Neuronal stem cell (in vitro differentiated cells): ENCODE measurements around the gene NEUROD4.
A peak's percentile ranks its signal among the peaks of the same experiment; 100 is the strongest.

Source experiments
- DNase-seq: peaks from one replicate; pipeline ENCODE4 v3.0.0-alpha.2; 2013; ENCODE audit warnings: low spot score
- H2AFZ ChIP-seq: one replicate; pipeline ENCODE4 v1.6.1; 2013; ENCODE audit warnings: mild to moderate bottlenecking, low read length, inconsistent platforms
- H2AK5ac ChIP-seq: 2 replicates; pipeline ENCODE4 v1.6.1; 2013; ENCODE audit warnings: low read depth, mild to moderate bottlenecking, inconsistent platforms, low read length, moderate library complexity, mixed read lengths
- H2BK120ac ChIP-seq: 2 replicates; pipeline ENCODE4 v1.6.1; 2013; ENCODE audit warnings: low read depth, mild to moderate bottlenecking, inconsistent platforms, low read length, moderate library complexity, mixed read lengths
- H2BK12ac ChIP-seq: one replicate; pipeline ENCODE4 v1.6.1; 2013; ENCODE audit warnings: low read length, inconsistent platforms
- H2BK15ac ChIP-seq: 2 replicates; pipeline ENCODE4 v1.6.1; 2013; ENCODE audit warnings: mild to moderate bottlenecking, low read length, inconsistent platforms, mixed read lengths
- H2BK5ac ChIP-seq: one replicate; pipeline ENCODE4 v1.6.1; 2013; ENCODE audit warnings: inconsistent platforms, mild to moderate bottlenecking, low read length, moderate library complexity
- H3K14ac ChIP-seq: one replicate; pipeline ENCODE4 v1.6.1; 2013; ENCODE audit warnings: low read length, inconsistent platforms
- H3K18ac ChIP-seq: 2 replicates; pipeline ENCODE4 v1.6.1; 2013; ENCODE audit warnings: low read length, inconsistent platforms
- H3K23ac ChIP-seq: 2 replicates; pipeline ENCODE4 v1.6.1; 2013; ENCODE audit warnings: low read depth, mild to moderate bottlenecking, mixed read lengths, low read length, inconsistent platforms; ENCODE audit not compliant: poor library complexity
- H3K27ac ChIP-seq: replicated peaks from 3 replicates; pipeline ENCODE4 v1.5.1; 2013; ENCODE audit warnings: low read length, inconsistent platforms
- H3K27me3 ChIP-seq, 3 experiments: 2 replicates each; pipeline ENCODE4 v1.6.1; 2013; ENCODE audit warnings: low read length in 3 of 3, mild to moderate bottlenecking in 2 of 3, inconsistent platforms in 1 of 3, low read depth in 1 of 3, mixed read lengths in 1 of 3, moderate library complexity in 1 of 3; ENCODE audit not compliant: control insufficient read depth in 3 of 3, insufficient read depth in 3 of 3
- H3K36me3 ChIP-seq, 2 donors: replicated peaks in 1 of 2; 2 replicates each; pipeline ENCODE4 v1.6.1; 2013; ENCODE audit warnings: low read length in 2 of 2; ENCODE audit not compliant: control insufficient read depth in 2 of 2, insufficient read depth in 2 of 2
- H3K4ac ChIP-seq: 2 replicates; pipeline ENCODE4 v1.6.1; 2013; ENCODE audit warnings: inconsistent platforms, mild to moderate bottlenecking, low read length, moderate library complexity
- H3K4me1 ChIP-seq, 2 donors: 1 replicate in 1 of 2; 2 replicates in 1 of 2; pipeline ENCODE4 v1.6.1; 2013; ENCODE audit warnings: low read length in 2 of 2, low read depth in 1 of 2; ENCODE audit not compliant: control insufficient read depth in 2 of 2, insufficient read depth in 1 of 2
- H3K4me2 ChIP-seq: one replicate; pipeline ENCODE4 v1.6.1; 2013; ENCODE audit warnings: mild to moderate bottlenecking, low read length, inconsistent platforms; ENCODE audit not compliant: insufficient read depth, poor library complexity, severe bottlenecking
- H3K4me3 ChIP-seq, 2 donors: 2 replicates each; pipeline ENCODE4 v1.5.1; 2013; ENCODE audit warnings: low read length in 2 of 2, mild to moderate bottlenecking in 2 of 2, inconsistent platforms in 1 of 2, moderate library complexity in 1 of 2
- H3K79me1 ChIP-seq: one replicate; pipeline ENCODE4 v1.6.1; 2013; ENCODE audit warnings: low read depth, mild to moderate bottlenecking, inconsistent platforms, low read length, moderate library complexity
- H3K9ac ChIP-seq: one replicate; pipeline ENCODE4 v1.6.1; 2013; ENCODE audit warnings: mild to moderate bottlenecking, low read depth, low read length, inconsistent platforms; ENCODE audit not compliant: poor library complexity
- H3K9me3 ChIP-seq, 2 donors: replicated peaks in 1 of 2; 2 replicates each; pipeline versions ENCODE3 to v1.6.1; 2013; ENCODE audit warnings: low read length in 2 of 2, mild to moderate bottlenecking in 2 of 2, inconsistent platforms in 1 of 2, low read depth in 1 of 2, mixed read lengths in 1 of 2, moderate library complexity in 1 of 2; ENCODE audit not compliant: control insufficient read depth in 2 of 2, insufficient read depth in 1 of 2
- H4K8ac ChIP-seq: one replicate; pipeline ENCODE4 v1.6.1; 2013; ENCODE audit warnings: low read depth, mild to moderate bottlenecking, inconsistent platforms, low read length, moderate library complexity
- H4K91ac ChIP-seq: one replicate; pipeline ENCODE4 v1.6.1; 2013; ENCODE audit warnings: low read length, low read depth, mild to moderate bottlenecking, inconsistent platforms; ENCODE audit not compliant: poor library complexity
- WGBS, 2 donors: extraction: QIAGEN DNeasy Blood & Tissue Kit; methylation state at CpG; one replicate each; pipeline ENCODE4 v1.1.7; 2013; ENCODE audit warnings: missing lambda C conversion rate in 2 of 2, mixed read lengths in 1 of 2; ENCODE audit not compliant: insufficient read length in 2 of 2, insufficient replicate concordance in 1 of 2; ENCODE audit errors: extremely low coverage in 2 of 2; 5-methylcytosine and 5-hydroxymethylcytosine counted together

The NEUROD4 gene

DNA sequence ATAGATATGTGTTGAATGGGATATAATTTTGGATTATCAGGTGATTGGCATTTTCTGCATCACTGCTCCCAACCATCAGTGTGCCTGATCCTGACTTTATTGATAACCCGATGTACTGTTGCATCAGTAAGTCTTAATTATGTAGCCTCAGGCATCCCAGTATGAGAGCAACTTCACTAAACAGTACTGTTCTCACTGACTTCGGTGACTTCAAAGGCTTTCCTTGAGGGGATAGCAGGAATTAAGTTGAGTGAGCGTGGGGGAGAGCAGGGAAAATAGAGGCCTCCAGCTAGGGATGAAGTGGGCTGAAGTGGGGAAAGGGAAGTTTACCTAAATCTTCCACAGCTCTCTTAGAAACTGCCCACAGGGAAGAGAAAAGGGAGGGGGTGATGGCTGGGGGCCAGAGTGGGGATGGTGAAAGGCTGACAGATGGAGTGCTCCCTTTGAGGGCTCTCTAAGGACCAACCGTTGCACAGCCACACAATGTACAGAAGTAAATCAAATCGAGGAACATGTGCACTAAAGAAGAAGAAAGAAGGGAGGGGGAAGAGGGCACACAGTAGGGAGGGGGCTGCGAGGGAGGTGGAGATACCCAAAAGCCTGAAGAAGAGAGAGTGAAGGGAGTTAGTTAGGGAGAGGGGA, 10.7 kb upstream of the NEUROD4 start:
- Histone ChIP-seq H2BK15ac (no peak overlapping the region), H2AFZ (no peak overlapping the region), H3K27me3 (no peaks in the 10 kb centered on the region), H2BK120ac (no peak overlapping the region), H3K9ac (no peak overlapping the region), H3K27ac (no peak overlapping the region), H3K4me1 (peaks cover 0 to 2% of the 10 kb centered on the region in 2 donors), H3K79me1 (no peaks in the 10 kb centered on the region), H3K4me3 (no peak overlapping the region), H3K14ac (no peak overlapping the region), H2BK5ac (no peak overlapping the region), H2BK12ac (no peak overlapping the region), H4K91ac (no peak overlapping the region), H3K4me2 (no peak overlapping the region), H3K36me3 (no peaks in the 10 kb centered on the region), H3K23ac (no peak overlapping the region), H2AK5ac (no peak overlapping the region), H3K9me3 (peaks cover 0 to 2% of the 10 kb centered on the region in 2 donors), H3K4ac (no peak overlapping the region), H3K18ac (no peak overlapping the region), H4K8ac (peak overlapping the region; percentile 1)
- no peak for DNase-seq
- WGBS, 2 donors = no CpG with 5 or more reads among the region's 6 CpGs

GRCh38 chr12:55017416-55017925, 2.3 kb upstream of the NEUROD4 start:
- H3K9me3 ChIP-seq = no peaks in the 10 kb centered on the region
- no peaks in the 10 kb centered on the region for H3K79me1 ChIP-seq
- H3K4me1 ChIP-seq = peaks cover 0 to 7% of the 10 kb centered on the region in 2 donors
- no peak overlapping the region for H3K9ac ChIP-seq
- H2BK5ac ChIP-seq = no peak overlapping the region
- no peak overlapping the region for H2BK12ac ChIP-seq
- H2BK15ac ChIP-seq = no peak overlapping the region
- no peak overlapping the region for H3K14ac ChIP-seq
- H3K4ac ChIP-seq = no peak overlapping the region
- H3K27me3 ChIP-seq = peaks cover 0 to 6% (median 0%) of the 10 kb centered on the region in 3 experiments
- no peak overlapping the region for H2BK120ac ChIP-seq
- no peak overlapping the region for H2AFZ ChIP-seq
- no peak overlapping the region for H3K4me3 ChIP-seq
- no peak for DNase-seq
- H3K18ac ChIP-seq = no peak overlapping the region
- no peak overlapping the region for H3K27ac ChIP-seq
- H2AK5ac ChIP-seq = no peak overlapping the region
- H4K8ac ChIP-seq = no peak overlapping the region
- no peak overlapping the region for H4K91ac ChIP-seq
- H3K23ac ChIP-seq = no peak overlapping the region
- no CpG with 5 or more reads among the region's 3 CpGs for whole genome bisulfite sequencing, 2 donors
- H3K4me2 ChIP-seq = no peak overlapping the region
- H3K36me3 ChIP-seq = no peaks in the 10 kb centered on the region

- Histone ChIP-seq H3K4ac (no peak overlapping the region), H3K9me3 (no peaks in the 10 kb centered on the region), H3K36me3 (no peaks in the 10 kb centered on the region), H3K27ac (no peak overlapping the region), H2BK120ac (no peak overlapping the region), H3K4me3 (no peak overlapping the region), H3K9ac (no peak overlapping the region), H3K4me1 (peaks cover 0 to 2% of the 10 kb centered on the region in 2 donors), H2AK5ac (no peak overlapping the region), H3K79me1 (no peaks in the 10 kb centered on the region), H3K27me3 (peaks cover 0 to 6% (median 0%) of the 10 kb centered on the region in 3 experiments), H2BK15ac (no peak overlapping the region), H2BK5ac (no peak overlapping the region), H4K8ac (no peak overlapping the region), H3K14ac (no peak overlapping the region), H3K18ac (no peak overlapping the region), H4K91ac (no peak overlapping the region), H3K23ac (no peak overlapping the region), H2BK12ac (no peak overlapping the region), H3K4me2 (no peak overlapping the region), H2AFZ (no peak overlapping the region)
- no CpG with 5 or more reads among the region's 2 CpGs for WGBS, 2 donors
- DNase-seq = no peak
These were observed 4.8 kb downstream of the NEUROD4 start for GRCh38 chr12:55024575-55024974.

GRCh38 chr12:55025508-55025907, 5.7 kb downstream of the NEUROD4 start:
- Histone ChIP-seq H3K4me2 (no peak overlapping the region), H3K9me3 (no peaks in the 10 kb centered on the region), H3K79me1 (no peaks in the 10 kb centered on the region), H3K4ac (no peak overlapping the region), H3K4me1 (no peaks in the 10 kb centered on the region), H4K91ac (no peak overlapping the region), H3K18ac (no peak overlapping the region), H2AK5ac (no peak overlapping the region), H3K23ac (no peak overlapping the region), H3K36me3 (no peaks in the 10 kb centered on the region), H2AFZ (no peak overlapping the region), H2BK5ac (no peak overlapping the region), H3K9ac (no peak overlapping the region), H3K27me3 (no peaks in the 10 kb centered on the region), H3K14ac (no peak overlapping the region), H2BK12ac (no peak overlapping the region), H3K4me3 (no peak overlapping the region), H2BK15ac (no peak overlapping the region), H3K27ac (no peak overlapping the region), H2BK120ac (no peak overlapping the region), H4K8ac (no peak overlapping the region)
- no CpG with 5 or more reads among the region's 2 CpGs for WGBS, 2 donors
- no peak for DNase-seq
